ENCODE measurements around the gene ATP5ME. TPM values are rescaled to one million over a fixed set of nuclear protein-coding genes. Genes with fewer than 3 reads are reported as not detected.
A peak's percentile ranks its signal among the peaks of the same experiment; 100 is the strongest.

ATP5ME gene
- polyA plus RNA-seq, 1 experiment = 330 TPM

DNA sequence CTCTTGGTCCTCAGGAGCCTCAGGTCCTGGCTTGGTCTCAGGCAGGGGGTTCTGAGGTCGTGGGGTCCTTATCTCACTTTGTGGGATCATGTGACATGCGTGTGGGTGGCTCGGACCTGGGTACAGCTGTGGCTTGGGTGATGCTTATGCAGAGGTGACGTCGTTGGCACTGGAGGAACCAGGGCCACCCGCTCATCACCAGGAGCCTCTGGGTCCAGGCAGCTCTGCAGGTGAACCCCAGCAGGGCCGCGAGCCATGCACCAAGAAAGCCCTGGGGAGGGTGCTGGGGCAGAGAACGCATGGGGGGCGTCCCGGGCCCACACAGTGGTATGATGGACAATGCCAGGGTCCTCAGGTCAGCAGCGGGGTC is 8.7 kb downstream of the ATP5ME start:
- POLR2A ChIA-PET = no interaction called here
- CTCF ChIA-PET = interaction anchor here (3.0 kb wide), 1 partner anchor 8 kb away, joined by 9 read pairs; the partner anchor contains the start of genes ATP5ME and MYL5
- Histone ChIP-seq H3K4me3 (ENCODE audit: low read depth, low read length) (no peak overlapping the region), H3K36me3 (ENCODE audit: control insufficient read depth, insufficient read depth, low read length) (no peaks in the 10 kb centered on the region), H3K27me3 (ENCODE audit: control insufficient read depth, insufficient read depth, low read length) (no peaks in the 10 kb centered on the region)
- TF ChIP-seq, protein P1, sequence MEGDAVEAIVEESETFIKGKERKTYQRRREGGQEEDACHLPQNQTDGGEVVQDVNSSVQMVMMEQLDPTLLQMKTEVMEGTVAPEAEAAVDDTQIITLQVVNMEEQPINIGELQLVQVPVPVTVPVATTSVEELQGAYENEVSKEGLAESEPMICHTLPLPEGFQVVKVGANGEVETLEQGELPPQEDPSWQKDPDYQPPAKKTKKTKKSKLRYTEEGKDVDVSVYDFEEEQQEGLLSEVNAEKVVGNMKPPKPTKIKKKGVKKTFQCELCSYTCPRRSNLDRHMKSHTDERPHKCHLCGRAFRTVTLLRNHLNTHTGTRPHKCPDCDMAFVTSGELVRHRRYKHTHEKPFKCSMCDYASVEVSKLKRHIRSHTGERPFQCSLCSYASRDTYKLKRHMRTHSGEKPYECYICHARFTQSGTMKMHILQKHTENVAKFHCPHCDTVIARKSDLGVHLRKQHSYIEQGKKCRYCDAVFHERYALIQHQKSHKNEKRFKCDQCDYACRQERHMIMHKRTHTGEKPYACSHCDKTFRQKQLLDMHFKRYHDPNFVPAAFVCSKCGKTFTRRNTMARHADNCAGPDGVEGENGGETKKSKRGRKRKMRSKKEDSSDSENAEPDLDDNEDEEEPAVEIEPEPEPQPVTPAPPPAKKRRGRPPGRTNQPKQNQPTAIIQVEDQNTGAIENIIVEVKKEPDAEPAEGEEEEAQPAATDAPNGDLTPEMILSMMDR (IDR thresholded peaks at IDR 0.05; ENCODE audit: insufficient read depth, low read depth, low read length) = no peak
- DNase-seq (ENCODE audit: low read depth) = no peak

DNA sequence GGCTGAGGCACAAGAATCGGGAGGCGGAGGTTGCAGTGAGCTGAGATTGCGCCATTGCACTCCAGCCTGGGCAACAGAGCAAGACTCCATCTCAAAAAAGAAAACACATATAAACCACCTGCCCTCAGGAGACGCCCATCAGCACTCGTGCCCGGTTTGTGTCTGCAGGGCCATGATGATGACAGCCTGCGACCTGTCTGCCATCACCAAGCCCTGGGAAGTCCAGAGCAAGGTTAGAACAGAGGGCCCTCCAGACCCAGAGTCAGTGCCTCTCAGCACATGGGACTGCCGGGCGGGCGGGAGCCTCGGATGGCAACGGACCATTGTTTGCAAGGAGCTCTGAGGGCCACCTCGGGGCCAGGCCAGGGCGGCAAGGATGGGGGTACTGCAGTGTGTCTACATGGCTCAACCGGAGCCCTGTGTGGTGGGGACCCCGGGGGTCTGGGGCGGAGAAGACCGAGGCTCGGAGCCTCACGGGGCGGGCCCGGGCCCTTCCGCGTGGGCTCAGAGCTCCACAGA is 9.3 kb downstream of the ATP5ME start:
- Histone ChIP-seq H3K36me3 (ENCODE audit: control insufficient read depth, insufficient read depth, low read length) (no peaks in the 10 kb centered on the region), H3K27me3 (ENCODE audit: control insufficient read depth, insufficient read depth, low read length) (no peaks in the 10 kb centered on the region), H3K4me3 (ENCODE audit: low read depth, low read length) (no peak overlapping the region)
- CTCF ChIA-PET = interaction anchor here (3.0 kb wide), 1 partner anchor 9 kb away, joined by 9 read pairs; the partner anchor contains the start of genes ATP5ME and MYL5
- TF ChIP-seq, protein P1 (IDR thresholded peaks at IDR 0.05; ENCODE audit: insufficient read depth, low read depth, low read length) = no peak
- POLR2A ChIA-PET = no interaction called here
- DNase-seq (ENCODE audit: low read depth) = no peak

DNA sequence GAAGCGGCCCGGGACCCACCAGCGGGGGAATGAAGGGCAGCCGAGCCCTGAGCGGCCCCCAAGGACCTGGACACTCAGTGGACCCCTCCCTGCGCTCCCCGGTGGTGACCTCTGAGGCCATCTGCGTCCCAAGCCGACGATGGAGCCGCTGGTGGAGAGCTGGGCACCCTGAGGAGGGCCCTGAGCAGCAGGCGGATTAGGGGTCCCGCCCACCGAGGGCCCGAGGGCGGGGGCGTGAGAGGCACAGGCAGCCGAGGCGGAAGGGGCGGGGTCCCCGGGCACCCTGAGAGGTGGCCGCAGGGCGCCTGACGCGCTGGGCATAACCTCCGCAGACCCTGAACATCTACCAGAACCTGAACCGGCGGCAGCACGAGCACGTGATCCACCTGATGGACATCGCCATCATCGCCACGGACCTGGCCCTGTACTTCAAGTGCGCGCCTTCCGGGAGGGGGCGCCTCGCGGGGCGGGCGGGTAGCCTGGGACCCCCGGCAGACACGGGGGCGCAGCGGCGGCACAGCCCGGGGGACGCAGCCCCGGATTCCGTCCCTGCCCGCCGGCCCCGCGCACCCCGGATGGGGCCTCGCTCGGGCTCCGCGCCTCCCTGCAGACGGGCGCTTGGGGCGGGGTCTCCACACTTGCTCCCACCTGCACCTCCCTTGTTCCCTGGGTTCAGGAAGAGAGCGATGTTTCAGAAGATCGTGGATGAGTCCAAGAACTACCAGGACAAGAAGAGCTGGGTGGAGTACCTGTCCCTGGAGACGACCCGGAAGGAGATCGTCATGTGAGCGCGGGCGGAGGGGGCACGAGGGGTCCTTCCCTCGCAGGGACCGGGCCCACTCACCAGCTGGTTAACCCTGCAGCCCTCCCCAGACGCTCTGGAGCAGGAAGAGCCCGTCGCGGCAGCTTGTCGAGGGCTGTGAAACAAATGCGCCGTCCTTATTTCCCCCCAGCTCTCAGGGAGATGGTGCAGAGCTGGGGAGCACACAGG is 10.3 kb downstream of the ATP5ME start:
- ChIA-PET POLR2A (no interaction called here), CTCF (interaction anchor here (3.0 kb wide), 1 partner anchor 10 kb away, joined by 9 read pairs; the partner anchor contains the start of genes ATP5ME and MYL5)
- TF ChIP-seq, protein P1 (IDR thresholded peaks at IDR 0.05; ENCODE audit: insufficient read depth, low read depth, low read length) = no peak
- Histone ChIP-seq H3K27me3 (ENCODE audit: control insufficient read depth, insufficient read depth, low read length) (no peaks in the 10 kb centered on the region), H3K36me3 (ENCODE audit: control insufficient read depth, insufficient read depth, low read length) (no peaks in the 10 kb centered on the region), H3K4me3 (ENCODE audit: low read depth, low read length) (peak overlapping the region; percentile 23)
- DNase-seq (ENCODE audit: low read depth) = no peak

DNA sequence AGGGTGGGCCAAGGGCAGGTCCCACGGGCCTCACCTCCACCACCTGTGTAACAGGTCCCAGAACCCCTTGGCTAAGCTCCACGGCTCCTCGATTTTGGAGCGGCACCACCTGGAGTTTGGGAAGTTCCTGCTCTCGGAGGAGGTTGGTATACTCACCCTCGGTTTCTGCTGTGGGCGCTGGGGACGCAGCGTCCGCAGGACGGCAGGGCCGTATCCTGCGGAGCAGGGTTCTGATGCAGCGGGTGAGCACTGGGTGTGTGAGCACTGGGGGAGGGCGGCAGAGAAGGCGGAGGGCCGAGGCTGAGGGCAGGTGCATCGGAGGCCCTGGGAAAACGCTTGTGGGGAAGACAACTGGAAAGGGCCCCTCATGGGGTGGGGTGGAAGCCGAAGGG is 11.0 kb downstream of the ATP5ME start:
- no peak for DNase-seq (ENCODE audit: low read depth)
- Histone ChIP-seq H3K27me3 (ENCODE audit: control insufficient read depth, insufficient read depth, low read length) (no peaks in the 10 kb centered on the region), H3K4me3 (ENCODE audit: low read depth, low read length) (no peak overlapping the region), H3K36me3 (ENCODE audit: control insufficient read depth, insufficient read depth, low read length) (no peaks in the 10 kb centered on the region)
- TF ChIP-seq, protein P1 (IDR thresholded peaks at IDR 0.05; ENCODE audit: insufficient read depth, low read depth, low read length) = no peak
- CTCF ChIA-PET = no interaction called here
- POLR2A ChIA-PET = no interaction called here
